Neural progenitor cell (in vitro differentiated cells): ENCODE measurements around the gene C12orf75.

ENCODE experiments used
- CTCF ChIP-seq: fragments of 200-600 bp; sonication (generic); IDR thresholded peaks from 2 replicates; pipeline ENCODE4 v1.5.1; 2017; ENCODE audit warnings: antibody characterized with exemption, mild to moderate bottlenecking
- EZH2 ChIP-seq: fragments of 200-600 bp; sonication (generic); IDR thresholded peaks from 2 replicates; pipeline ENCODE4 v1.6.1; 2017; ENCODE audit warnings: antibody characterized with exemption, mild to moderate bottlenecking, moderate library complexity

- TF ChIP-seq CTCF (no peak), EZH2 (no peak)
Measured at GRCh38 chr12:105280966-105281693, 49.4 kb upstream of the C12orf75 start.
